ENCODE data around the gene RABGAP1L.

DNA sequence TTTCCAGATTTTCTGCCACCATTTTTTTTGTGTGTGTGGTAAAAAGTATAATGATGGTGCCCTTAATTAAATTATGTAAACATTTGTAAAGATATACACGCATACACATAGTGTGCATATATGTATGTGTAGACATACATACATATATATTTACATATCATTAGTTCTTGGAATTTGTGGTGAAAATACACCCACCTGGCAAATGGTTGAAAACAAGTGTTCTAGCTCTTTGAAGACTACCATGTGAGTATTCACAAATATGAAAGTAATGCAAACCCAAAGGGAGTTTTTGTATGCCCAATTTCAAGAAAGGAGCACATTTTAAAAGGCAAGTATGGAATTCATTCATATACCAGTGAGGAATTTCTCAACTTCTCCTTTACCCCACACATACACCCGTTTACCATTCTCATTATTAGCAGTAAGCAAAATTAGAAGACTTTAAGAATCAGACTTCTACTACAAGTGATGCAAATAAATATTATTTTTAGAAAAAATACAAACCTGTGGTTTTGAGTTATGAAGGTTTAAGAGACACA, 8.0 kb downstream of the RABGAP1L start:
- TF ChIP-seq POLR2A (IDR thresholded peaks at IDR 0.05; ENCODE audit: low read length) = no peak
- no peak for TF ChIP-seq GATA1 (IDR thresholded peaks at IDR 0.05; ENCODE audit: low read depth, low read length)

Data from erythroblast (primary cell).